Measurements from ENCODE around the gene MGLL. TPM values are rescaled to one million over a fixed set of nuclear protein-coding genes. Genes with fewer than 3 reads are reported as not detected.
A peak's percentile ranks its signal among the peaks of the same experiment; 100 is the strongest.

Gene MGLL
- total RNA-seq, 3 donors from 2014 or later, result 25.8 to 79.5 (median 30.2) TPM

GRCh38 chr3:127711021-127711695 is 111.2 kb downstream of the MGLL start:
- Histone ChIP-seq H3K4me3 (no peak overlapping the region), H3K9me3 (no peaks in the 10 kb centered on the region), H3K4me1 (no peaks in the 10 kb centered on the region), H3K27ac (no peak overlapping the region), H3K27me3 (no peaks in the 10 kb centered on the region), H3K36me3 (no peaks in the 10 kb centered on the region)
- DNase-seq (ENCODE audit: low spot score in 2 of 2), result no peak
- TF ChIP-seq CTCF (IDR thresholded peaks at IDR 0.05) (no peak), POLR2AphosphoS5 (IDR thresholded peaks at IDR 0.05) (no peak), POLR2A (IDR thresholded peaks at IDR 0.05) (no peak)
- intact Hi-C loops (cut with DNase I; ENCODE audit: low total_unique reads), result no loop called here

GRCh38 chr3:127710155-127710941 is 112.0 kb downstream of the MGLL start:
- DNase-seq (ENCODE audit: low spot score in 2 of 2), result no peak
- TF ChIP-seq POLR2A (IDR thresholded peaks at IDR 0.05) (no peak), POLR2AphosphoS5 (IDR thresholded peaks at IDR 0.05) (no peak), CTCF (IDR thresholded peaks at IDR 0.05) (no peak)
- Histone ChIP-seq H3K27ac (peak overlapping the region in 1 of 2 donors; percentile 26), H3K4me1 (no peaks in the 10 kb centered on the region), H3K36me3 (no peaks in the 10 kb centered on the region), H3K4me3 (no peak overlapping the region), H3K27me3 (no peaks in the 10 kb centered on the region), H3K9me3 (no peaks in the 10 kb centered on the region)
- intact Hi-C loops (cut with DNase I; ENCODE audit: low total_unique reads), result no loop called here

GRCh38 chr3:127709320-127710060 is 112.8 kb downstream of the MGLL start:
- H3K9me3 ChIP-seq, result no peaks in the 10 kb centered on the region
- peak overlapping the region in 1 of 2 donors; percentile 26 for H3K27ac ChIP-seq
- intact Hi-C loops (cut with DNase I; ENCODE audit: low total_unique reads), result no loop called here
- H3K27me3 ChIP-seq, result no peaks in the 10 kb centered on the region
- no peaks in the 10 kb centered on the region for H3K36me3 ChIP-seq
- no peak overlapping the region for H3K4me3 ChIP-seq
- DNase-seq (ENCODE audit: low spot score in 2 of 2), result no peak
- no peaks in the 10 kb centered on the region for H3K4me1 ChIP-seq
- TF ChIP-seq CTCF (IDR thresholded peaks at IDR 0.05), result no peak
- no peak for TF ChIP-seq POLR2A (IDR thresholded peaks at IDR 0.05)
- no peak for TF ChIP-seq POLR2AphosphoS5 (IDR thresholded peaks at IDR 0.05)

- no peak for TF ChIP-seq POLR2AphosphoS5 (IDR thresholded peaks at IDR 0.05)
- no peak for TF ChIP-seq CTCF (IDR thresholded peaks at IDR 0.05)
- TF ChIP-seq POLR2A (IDR thresholded peaks at IDR 0.05), result no peak
- no peak overlapping the region for H3K4me3 ChIP-seq
- intact Hi-C loops (cut with DNase I; ENCODE audit: low total_unique reads), result no loop called here
- H3K9me3 ChIP-seq, result no peaks in the 10 kb centered on the region
- peak overlapping the region in 1 of 2 donors; percentile 10 for H3K27ac ChIP-seq
- no peak for DNase-seq (ENCODE audit: low spot score in 2 of 2)
- H3K4me1 ChIP-seq, result no peaks in the 10 kb centered on the region
- no peaks in the 10 kb centered on the region for H3K27me3 ChIP-seq
- H3K36me3 ChIP-seq, result no peaks in the 10 kb centered on the region
Measured at GRCh38 chr3:127708837-127709236, 113.5 kb downstream of the MGLL start.

Data from breast epithelium (tissue), 4 donors.